Stimulated activated CD4-positive, alpha-beta T cell treated with anti-CD3 and anti-CD28 coated beads, Interleukin-1b, Interleukin-23, amount 100 ng/mL, for 48 hours (primary cell): ENCODE results near the gene VPS11.
A peak's percentile ranks its signal among the peaks of the same experiment; 100 is the strongest.
"Not testable (repeated sequence)": the region's sequence is repeated elsewhere in the genome, so short reads cannot be mapped to it uniquely, and the experiment has no call there.

ENCODE experiments used
- DNase-seq: peaks from one replicate; pipeline ENCODE4 v3.0.0-alpha.2; 2020

VPS11 gene

GRCh38 chr11:119039471-119039870 lies 28.1 kb upstream of the VPS11 start:
- DNase-seq: not testable (repeated sequence)

- DNase-seq: no peak
Measured at GRCh38 chr11:119041821-119042514, 25.6 kb upstream of the VPS11 start.

- no peak for DNase-seq
Measured at GRCh38 chr11:119042927-119043326, 24.7 kb upstream of the VPS11 start.

DNA sequence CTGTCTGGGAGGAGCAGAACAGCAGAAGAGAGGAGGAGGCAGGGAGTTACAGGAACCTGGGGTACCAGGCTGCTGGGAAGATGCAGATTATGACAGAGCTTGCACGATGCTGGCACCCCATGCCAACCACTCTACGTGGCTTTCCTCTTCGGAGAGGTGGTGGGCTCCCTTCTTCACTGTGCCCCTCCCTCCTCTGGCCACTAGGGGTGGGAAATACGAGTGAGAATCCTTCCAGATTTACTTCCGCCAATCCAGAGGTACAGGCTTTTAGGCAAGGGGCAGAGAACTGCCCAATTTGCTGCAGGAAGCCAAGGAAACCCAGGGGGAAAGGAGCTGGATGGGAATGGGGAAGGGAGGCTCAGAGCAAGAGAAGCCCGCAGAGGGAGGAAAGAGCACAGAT lies 22.9 kb upstream of the VPS11 start:
- DNase-seq: no peak

DNA sequence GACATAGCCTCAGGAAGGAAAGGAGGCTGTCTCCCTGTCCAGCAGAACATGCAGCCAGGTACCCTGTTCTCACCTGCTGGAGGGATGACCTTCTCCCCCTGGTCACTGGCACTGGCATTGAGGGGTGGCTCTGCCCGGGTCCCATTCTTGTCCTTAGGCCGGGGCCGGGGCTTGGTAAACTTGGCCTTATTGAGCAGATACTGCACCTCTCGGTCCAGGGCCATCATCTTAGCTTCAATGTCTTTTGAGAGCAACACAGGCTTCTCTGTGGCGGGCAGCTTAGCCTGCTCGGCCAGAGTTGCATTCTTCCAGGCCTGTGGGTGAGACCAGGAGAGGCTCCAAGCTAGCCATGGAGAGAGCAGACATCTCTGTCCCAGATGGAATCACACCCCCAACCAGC lies 21.1 kb upstream of the VPS11 start:
- no peak for DNase-seq

- DNase-seq: no peak
Measured at GRCh38 chr11:119047205-119047604, 20.4 kb upstream of the VPS11 start.

DNA sequence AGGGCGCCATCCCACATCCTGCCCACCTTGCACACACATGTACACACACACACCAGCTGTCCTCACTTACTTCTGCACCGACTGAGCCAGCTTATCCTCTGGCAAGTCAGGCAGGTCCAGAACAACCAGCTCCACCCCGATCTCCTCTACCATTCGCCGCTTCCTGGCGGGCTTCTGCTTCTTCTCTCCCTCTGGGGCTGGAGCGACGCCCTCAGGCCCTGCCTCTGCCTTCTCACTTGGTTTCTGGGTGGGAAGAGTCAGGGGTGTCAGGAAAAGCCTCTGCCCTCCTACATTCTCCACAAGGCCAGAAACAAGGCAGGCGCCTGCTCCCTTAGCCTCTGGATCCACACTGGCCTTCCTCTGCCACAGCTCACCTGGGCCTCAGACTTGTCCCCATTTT lies 19.0 kb upstream of the VPS11 start:
- DNase-seq: no peak

GRCh38 chr11:119049081-119049480 lies 18.5 kb upstream of the VPS11 start:
- DNase-seq: no peak

DNA sequence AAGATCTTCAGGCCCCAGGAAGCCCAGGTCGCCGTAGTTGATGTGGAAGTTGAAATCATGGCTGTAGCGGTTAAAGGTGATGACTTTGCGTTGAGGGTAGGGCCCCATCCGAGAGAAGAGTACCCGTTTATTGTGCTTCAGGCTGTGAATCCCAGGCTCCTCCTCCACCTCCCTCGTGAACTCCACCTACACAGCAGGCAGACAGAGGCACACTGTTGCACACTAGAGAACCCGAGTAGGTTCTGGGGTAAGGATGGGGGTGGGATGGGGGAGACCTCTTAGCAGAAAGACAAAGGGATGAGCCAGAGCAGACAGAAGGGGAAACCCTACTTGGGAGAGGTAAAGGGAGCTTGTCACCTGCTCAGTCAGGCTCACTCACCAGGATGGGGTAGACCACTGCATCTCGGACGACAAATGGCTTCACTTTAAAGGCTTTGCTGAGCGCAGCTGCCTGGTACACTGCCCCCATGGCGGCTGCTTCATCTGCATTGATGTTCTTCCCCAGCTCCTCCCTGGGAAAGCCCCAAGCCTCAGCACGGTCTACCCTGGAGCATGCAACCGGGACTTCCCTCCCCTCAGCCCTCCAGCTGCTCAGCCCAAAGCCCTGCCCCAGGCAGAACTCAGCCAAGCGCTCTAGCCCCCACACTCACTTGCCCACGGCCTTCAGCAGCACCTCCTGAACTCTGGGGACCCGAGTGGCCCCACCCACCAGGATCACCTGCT lies 16.0 kb upstream of the VPS11 start:
- DNase-seq: no peak

- DNase-seq: no peak
Measured at GRCh38 chr11:119052163-119052814, 15.3 kb upstream of the VPS11 start.

DNA sequence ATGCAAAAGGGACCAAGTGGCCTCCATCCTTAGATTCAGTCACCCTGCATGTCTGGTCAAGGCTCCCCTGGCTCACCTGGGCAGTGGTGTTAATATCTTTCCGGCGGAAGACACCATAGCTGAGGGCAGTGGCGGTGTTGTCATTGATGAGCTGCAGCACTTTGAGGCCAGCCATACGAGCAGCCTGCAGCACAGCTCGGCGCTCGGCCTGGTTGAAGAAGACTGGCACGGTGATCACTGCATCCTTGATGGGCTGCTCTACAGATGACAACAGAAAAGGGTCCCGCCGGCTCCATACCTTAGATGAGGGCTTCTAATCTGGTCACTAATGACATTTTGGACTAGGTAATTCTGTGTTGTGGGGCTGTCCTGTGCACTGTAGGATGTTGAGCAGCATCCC lies 13.2 kb upstream of the VPS11 start:
- no peak for DNase-seq

DNA sequence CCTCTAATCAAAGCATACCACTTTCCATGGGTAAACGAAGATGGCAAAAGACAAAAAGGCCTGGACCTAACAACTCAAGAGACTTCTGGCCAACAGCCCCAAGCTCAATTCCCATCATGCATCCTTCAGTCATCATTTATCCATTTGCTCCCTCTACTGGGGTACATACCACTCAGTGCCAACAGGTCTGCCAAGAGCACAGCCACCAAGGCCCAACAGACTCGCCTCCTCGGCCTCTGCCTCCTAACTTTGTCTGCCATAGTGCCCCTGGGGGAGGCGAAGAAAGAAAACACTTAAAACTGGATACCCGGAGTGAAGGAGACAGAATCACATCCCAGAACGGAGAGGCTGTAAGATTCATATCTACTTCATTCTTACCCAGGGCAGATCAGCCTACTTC lies 11.7 kb upstream of the VPS11 start:
- no peak for DNase-seq

DNA sequence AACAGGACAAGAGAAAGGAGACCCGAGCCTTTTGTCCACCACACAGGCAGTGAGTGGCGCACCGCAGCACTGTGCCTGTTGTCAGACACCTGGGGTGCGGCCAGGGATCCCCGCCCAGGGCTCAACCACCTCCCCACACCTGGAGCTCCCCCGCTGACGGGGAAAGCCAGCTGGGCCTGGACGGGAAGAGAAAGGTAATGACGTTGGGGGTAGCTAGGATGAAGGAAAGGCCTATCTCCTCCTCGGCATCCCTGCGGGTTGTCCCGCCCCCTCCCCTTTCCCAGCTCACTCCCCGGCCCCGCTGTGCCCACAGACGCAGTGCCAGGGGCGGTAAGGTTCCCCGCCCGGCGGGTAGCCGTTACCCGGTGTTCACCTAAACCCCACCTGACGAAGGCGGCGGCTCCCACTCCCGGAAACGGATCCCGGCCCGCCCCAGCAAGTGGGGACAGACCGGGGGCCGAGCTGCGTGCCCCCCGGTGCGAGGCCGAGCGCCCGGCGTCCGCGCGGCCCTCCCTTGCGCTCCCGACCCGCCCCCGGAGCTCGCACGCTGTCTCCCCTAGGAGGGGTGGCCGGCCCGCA lies 11.1 kb upstream of the VPS11 start:
- peak; percentile 41 for DNase-seq

- peak; percentile 98 for DNase-seq
Measured at GRCh38 chr11:119057000-119057769, 10.4 kb upstream of the VPS11 start, which contains the start of gene HYOU1. Gene HYOU1, minus strand, starts transcription at chr11:119057205. Its CDS starts 1,045 bp downstream, at chr11:119056160.

DNA sequence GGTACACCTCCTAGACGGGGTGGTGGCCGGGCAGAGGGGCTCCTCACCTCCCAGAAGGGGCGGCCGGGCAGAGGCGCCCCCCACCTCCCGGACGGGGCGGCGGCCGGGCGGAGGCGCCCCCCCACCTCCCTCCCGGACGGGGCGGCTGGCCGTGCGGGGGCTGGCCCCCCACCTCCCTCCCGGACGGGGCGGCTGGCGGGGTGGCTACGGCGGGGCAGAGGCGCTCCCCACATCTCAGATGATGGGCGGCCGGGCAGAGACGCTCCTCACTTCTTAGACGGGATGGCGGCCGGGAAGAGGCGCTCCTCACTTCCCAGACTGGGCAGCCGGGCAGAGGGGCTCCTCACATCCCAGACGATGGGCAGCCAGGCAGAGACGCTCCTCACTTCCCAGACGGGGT lies 8.5 kb upstream of the VPS11 start:
- DNase-seq: not testable (repeated sequence)

DNA sequence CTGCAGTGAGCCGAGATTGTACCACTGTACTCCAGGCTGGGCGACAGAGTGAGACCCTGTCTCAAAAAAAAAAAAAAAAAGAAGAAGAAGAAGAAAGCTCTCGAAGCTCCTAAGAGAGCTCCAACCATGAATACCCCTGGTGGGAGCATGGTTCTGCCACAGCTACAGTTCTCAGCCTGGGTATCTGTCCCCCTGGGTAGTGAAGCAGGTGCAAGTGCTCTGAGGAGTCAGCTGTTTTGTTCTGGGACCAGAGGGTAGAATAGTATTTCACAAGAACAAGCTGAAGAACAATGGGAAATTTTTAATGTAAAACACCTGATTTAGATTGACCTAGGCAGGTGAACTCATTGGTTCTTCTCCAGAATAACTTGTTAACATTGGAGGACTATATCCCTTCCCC lies 6.4 kb upstream of the VPS11 start:
- no peak for DNase-seq

DNA sequence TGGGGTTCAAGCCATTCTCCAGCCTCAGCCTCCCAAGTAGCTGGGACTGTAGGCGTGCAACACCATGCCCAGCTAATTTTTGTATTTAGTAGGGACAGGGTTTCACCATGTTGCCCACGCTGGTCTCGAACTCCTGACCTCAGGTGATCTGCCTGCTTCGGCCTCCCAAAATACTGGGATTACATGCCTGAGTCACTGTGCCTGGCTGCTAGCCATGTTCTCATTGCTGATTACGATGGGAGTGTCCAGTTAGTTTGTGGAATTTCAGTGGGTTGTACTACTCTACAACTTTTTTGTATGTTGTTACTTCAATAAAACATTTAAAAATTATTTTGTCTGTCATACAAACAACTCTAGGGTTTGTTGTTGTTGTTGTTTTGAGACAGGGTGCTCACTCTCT lies 4.8 kb upstream of the VPS11 start:
- no peak for DNase-seq

DNA sequence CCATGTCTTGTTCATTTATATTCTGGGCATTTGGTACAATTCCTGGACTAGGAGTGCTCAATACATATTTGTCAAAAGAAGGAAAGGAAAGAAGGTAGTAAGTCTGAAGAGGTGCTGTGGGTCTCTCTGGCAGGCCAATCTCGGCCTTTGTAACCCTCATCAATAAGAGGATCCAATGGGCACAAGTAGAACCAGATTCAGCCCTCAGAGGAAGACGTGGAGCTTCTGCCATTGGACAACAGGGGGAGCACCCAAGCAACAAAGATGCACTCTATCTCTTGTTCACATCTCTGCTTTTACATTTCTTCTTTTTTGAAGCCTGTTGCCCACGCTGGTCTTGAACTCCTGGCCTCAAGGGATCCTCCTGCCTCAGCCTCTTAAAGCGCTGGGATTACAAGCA lies 2.2 kb upstream of the VPS11 start:
- DNase-seq: peak; percentile 35

DNA sequence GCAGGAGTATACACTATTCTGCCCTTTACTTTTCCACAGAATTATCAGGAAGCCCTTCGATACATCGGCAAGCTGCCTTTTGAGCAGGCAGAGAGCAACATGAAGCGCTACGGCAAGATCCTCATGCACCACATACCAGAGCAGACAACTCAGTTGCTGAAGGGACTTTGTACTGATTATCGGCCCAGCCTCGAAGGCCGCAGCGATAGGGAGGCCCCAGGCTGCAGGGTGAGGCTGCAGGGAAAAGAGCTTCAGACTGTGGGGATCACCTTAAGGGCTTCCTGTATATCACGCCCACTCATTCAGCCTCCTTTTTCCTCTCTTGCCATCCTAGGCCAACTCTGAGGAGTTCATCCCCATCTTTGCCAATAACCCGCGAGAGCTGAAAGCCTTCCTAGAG lies 10.2 kb downstream of the VPS11 start:
- no peak for DNase-seq

- no peak for DNase-seq
Measured at GRCh38 chr11:119078675-119079420, 11.2 kb downstream of the VPS11 start.

- no peak for DNase-seq
Measured at GRCh38 chr11:119081682-119082260, 14.2 kb downstream of the VPS11 start.
